GM18498 (cell line): Measurements from ENCODE around the gene NR3C2.
"Not testable (repeated sequence)": the region's sequence is repeated elsewhere in the genome, so short reads cannot be mapped to it uniquely, and the experiment has no call there.

ENCODE experiments used
- ATAC-seq: cut with Tn5 transposase; IDR thresholded peaks from one replicate; pipeline ENCODE4 v1.9.1; 2021; ENCODE audit warnings: mild to moderate bottlenecking, moderate library complexity; ENCODE audit not compliant: unreplicated experiment

The NR3C2 gene

GRCh38 chr4:148083073-148083472 is 359.1 kb downstream of the NR3C2 start:
- not testable (repeated sequence) for ATAC-seq

DNA sequence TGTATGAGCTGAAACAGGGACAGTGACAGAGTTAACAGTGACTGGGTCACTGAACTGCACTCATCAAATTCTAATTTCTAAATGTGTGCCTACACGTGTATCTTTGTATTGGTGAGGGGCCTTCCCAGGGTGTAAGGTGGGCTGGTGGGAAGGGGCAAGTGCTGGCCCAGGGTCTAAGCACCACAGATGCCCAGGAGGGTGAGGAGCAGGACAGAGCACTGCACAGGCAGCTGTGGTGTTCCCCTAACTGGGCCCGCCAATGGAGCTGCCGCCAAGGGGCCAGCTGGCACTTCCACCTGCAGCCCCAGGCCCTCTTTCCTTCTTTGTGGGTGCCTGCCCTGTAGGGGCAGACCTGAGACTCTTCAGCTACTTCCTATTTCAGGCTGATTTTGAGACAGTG is 360.5 kb downstream of the NR3C2 start:
- no peak for ATAC-seq

DNA sequence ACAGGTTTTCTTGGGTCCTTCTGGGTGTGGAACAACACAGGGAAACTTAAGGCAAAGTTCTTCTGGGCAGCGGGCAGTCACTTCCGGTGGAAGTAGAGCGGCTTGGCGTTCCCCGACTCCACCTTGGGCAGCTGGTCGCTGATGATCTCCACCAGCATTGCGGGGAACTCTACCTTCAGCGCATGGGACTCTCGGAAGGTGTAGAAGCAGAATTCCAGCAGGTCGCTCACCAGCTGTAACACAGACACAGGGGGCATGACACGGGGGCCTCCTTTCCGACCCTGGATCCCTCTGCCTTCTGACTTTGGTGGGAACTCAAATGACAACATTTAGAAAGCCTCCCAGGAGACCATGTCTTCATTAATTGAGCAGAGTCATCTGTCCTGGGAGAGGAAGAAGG is 360.9 kb downstream of the NR3C2 start:
- no peak for ATAC-seq

DNA sequence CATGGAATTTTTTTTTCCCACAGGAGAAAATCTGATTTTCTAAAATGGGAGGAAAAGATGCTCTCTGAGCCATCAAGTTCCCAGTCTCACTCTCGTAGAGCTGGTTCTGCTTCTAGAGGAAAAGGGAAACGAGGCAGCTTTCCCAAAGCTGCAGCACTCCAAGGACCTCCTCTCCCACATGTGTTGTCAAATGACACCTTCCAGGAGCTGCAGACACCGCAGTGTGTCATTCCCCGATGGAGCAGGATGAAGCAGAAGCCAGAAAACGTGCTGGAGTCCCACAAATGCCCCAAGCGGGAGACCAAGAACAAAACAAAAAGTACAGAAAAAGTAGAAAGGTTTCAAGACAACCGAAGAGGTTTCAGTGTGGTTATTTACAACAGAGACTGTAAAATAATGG is 362.3 kb downstream of the NR3C2 start:
- ATAC-seq: no peak

DNA sequence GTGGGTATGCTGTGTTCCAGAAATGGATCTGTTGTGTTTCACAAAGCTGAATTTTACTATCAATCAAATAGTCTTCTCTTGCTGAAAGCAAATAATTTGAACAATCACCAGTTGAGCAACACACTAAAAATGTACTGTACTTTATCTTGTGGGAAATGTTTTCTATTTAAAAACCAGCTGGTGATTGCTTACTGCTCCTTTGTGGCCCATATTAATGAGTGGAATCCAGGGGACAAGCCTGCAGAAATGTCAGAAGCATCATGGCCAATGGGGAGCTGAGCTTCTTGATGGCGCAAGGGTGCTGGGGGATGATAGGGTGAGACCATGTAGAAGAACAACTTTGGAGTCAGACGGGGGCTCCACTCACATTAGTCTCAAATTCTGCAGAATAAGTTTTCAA is 364.2 kb downstream of the NR3C2 start:
- ATAC-seq: no peak

DNA sequence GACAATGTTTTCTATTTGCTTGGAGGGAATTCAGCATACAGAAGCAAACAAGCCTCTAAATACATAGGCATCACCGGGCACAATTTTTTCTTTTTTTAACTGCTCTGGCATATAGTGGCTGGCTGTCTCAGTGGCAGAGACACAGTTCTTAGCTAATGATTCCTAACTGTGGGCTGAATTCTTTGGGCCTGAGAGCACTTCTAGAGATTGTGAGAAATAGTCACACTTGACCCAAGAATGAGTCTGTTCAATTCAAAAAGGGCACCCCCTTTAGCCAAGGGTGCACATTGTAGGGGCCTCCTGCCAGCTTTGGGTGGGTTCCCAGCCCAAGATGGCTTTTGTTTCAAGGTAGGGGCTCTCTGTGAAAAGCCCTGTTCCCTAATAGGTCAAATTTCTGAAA is 364.6 kb downstream of the NR3C2 start:
- no peak for ATAC-seq

GRCh38 chr4:148076964-148077363 is 365.2 kb downstream of the NR3C2 start:
- no peak for ATAC-seq

- no peak for ATAC-seq
Observed at GRCh38 chr4:148075438-148075837, 366.8 kb downstream of the NR3C2 start.

DNA sequence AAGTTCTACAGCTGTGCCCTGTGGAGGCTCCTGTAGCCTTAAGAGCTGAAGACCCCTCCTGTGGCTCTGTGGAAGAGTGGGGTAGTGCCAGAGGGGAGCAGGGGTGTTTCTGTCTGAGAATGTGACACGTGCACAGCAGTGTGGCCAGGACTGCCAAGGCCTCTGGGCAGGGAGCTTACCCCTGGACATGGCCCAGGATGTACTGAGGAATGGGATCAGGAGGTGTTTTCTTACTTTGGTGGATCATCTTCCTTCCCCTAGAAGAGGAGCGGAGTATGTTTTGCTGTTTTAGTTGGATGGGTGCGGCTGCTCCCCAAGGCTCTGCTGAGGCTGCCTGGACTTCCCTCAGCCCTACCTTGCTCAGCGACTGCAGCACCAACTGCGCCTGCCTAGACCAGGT is 367.8 kb downstream of the NR3C2 start:
- no peak for ATAC-seq

DNA sequence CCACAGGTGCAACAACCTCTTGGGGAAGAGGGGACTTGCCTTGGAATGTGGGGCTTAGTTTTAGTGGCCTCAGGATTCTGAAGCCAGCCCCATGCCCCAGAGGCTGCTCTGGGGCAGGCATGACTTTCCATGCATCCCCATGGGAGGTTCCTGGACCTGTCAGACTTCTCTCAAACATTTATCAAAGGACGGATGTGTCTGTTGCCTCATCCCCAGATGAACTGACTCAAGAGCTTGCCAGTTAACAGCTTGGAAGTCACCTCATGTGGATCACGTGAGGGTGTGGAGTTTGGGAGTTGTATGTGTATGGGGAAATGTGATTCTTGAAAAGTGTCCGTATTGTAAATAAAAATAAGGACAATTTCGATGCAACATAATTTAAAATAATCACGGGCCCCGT is 368.9 kb downstream of the NR3C2 start:
- ATAC-seq: no peak

DNA sequence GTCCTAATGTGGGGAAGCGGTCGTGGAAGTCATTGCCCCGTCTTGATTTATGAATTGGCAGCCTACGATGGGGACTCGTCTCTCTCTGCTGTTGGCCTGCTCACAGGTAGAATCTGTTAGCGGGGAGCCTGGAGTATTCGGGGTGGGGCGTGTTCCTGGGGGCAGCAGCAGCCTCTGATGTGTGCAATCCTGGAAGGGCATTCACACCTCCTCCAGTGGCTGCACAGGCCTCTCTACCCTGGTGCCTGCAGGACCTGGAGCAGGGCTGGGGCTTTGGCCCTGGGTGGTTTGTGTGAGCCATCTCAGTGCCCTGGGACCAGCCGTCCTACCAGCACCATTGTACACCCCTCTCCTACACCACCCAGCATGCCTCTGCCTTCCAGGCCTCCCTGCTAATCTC is 369.4 kb downstream of the NR3C2 start:
- ATAC-seq: no peak

GRCh38 chr4:148071009-148071408 is 371.2 kb downstream of the NR3C2 start:
- no peak for ATAC-seq

- no peak for ATAC-seq
Observed at GRCh38 chr4:148069895-148070178, 372.4 kb downstream of the NR3C2 start.

DNA sequence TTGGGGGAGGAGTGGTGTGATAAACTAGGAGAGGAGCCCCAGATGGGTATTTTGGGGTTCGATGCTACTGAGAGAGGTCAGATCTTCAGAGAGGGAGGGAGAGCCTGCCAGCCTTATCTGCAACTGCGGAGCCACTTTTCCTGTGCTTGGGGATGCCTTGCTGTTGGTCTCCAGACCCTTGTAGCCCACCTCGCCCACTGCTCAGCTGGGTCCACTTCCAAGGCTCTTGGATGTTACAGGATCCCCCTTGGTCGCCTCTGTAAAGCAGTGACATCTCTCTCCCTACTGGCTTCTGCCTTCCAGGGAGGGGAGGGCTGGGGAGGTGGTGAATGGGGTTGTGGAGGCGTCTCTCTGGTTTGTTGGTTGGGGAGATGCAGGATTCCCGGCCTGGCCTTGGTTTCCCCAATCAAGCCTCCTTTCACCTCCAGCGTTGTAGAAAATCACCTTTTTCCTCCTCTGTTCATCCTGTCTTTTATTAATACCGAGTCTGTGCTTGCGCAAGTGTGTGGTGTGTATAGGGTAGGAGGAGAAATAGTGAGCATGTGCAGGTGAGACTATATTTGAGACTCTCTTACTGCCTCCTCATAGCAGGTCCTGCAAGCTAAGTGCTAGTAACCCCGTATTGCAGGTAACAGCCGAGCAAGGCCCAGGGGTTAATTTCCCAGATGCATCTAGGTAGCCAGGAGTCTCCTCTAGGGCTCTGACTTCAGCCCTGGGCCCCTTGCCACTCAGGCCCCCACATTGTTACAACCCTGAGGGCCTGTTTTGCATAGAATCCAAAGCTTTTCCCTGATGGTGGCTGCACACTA is 372.9 kb downstream of the NR3C2 start:
- no peak for ATAC-seq

DNA sequence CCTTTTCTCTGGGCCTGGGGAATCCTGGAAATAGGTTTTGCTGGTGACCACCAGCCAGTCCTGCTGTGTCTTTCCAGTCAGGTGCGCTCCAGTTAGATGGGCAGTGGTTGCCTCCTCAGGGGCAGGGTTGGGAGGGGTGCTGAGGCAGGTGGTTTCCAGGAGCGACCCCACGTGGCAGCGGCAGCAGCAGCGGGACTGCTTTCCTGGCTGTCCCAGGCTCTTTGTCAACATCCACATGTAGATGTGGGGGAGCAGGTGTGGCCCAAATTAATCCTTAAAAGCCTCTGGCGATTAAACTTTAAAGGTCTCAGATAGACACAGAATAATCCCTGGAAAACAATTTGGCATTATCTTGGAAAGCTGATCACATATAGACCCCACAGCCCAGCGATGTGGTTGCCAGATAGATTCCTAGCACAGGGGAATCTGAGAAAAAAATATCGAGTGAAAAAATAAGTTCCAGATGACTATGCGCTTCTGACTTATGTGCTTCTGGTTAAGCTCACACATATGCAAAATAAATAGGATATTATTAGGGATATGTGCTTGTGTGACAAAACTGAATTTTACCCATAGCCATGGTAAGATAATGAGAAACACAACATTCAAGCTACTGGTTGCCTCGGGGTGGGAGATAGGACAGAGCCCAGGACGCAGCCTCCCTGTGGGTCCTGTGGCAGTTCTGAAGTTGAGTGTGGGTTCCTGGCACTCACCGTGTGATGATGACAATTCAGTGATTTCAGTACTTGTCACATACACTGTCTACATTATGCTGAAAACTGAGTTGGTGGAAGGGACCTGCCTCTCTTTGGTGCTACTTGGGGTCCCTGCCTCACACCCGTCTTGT is 373.9 kb downstream of the NR3C2 start:
- no peak for ATAC-seq

DNA sequence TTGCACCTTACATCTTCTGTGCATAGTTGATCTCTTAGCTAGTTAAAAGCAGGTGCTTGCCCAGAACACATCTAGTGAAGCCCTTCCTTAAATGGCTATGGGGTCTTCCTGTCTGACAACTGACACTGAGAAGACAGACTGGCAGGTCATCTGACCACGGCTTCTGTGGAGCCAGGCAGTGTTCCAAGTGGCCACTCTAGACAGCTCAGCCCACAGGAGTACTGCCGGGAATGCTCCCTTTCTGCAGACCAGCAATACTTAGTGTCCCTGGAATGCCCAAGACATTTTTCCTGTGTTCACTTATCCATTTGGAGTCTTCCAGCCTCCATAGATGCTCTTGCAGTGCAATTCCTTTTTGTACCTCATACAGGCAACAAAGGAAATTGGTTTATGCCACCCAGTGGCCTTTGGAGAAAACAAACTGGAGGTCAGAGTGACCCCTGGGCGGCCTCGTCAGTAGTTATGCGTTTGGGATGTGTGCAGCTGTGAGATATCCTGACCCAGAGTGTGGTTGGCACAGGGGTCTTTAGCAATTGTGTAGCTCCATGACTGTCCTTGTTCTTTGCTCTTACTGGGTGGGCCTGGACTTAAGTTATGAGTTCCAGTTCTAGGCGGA is 374.8 kb downstream of the NR3C2 start:
- ATAC-seq: no peak

DNA sequence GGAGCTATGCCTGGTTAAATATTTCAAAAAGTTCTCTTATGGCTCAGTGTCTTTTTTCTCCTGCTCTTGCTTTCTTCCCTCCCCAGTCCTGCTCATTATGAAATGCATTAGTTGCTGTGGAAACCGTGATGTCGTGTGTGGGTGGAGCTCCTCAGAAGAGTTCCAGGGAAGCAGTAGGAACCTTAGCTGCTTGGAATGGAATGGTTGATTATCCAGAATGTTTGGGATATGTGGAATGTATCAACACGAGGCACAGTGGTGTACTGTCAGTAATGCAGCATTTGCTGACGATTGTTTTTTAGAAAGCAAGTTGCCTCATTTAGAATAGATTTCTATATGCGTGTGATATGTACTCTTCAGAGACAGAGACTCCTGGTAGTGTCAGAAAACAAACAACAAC is 377.1 kb downstream of the NR3C2 start:
- no peak for ATAC-seq

DNA sequence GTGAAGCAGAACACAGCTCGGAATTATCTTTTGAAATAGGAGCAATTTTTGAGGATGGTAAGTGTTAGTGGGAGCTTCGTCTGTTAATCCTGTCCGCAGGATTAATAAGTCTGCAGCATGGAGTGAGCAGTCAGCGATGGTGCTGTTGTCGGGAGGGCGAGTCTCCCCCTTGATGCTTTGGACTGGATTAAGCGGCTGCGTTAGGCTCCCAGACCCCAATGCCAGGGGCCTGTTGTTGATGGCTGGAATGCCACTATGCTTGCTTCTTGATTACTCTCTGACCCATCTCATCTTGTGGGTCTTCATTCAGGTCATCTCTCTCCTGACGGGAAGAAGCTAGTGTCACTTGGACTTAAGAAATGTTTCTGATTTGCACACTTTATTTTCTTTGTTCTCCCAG is 377.8 kb downstream of the NR3C2 start:
- no peak for ATAC-seq

- ATAC-seq: no peak
Observed at GRCh38 chr4:148062301-148062950, 379.8 kb downstream of the NR3C2 start.

- no peak for ATAC-seq
Observed at GRCh38 chr4:148061795-148062194, 380.4 kb downstream of the NR3C2 start.

GRCh38 chr4:148061141-148061481 is 381.1 kb downstream of the NR3C2 start:
- ATAC-seq: no peak
